HTR-8/SVneo (cell line): Measurements from ENCODE around the gene SEMA3C.
A peak's percentile ranks its signal among the peaks of the same experiment; 100 is the strongest.

Experiments used
- DNase-seq: peaks from one replicate; pipeline ENCODE4 v3.0.0; 2011; ENCODE audit warnings: low spot score, mixed read lengths; ENCODE audit not compliant: insufficient read length
- FAIRE-seq: peaks from 2 replicates; lab custom pipeline; 2011; peaks lifted over from hg19 to GRCh38; lab: Jason Lieb, UNC

The SEMA3C gene

DNA sequence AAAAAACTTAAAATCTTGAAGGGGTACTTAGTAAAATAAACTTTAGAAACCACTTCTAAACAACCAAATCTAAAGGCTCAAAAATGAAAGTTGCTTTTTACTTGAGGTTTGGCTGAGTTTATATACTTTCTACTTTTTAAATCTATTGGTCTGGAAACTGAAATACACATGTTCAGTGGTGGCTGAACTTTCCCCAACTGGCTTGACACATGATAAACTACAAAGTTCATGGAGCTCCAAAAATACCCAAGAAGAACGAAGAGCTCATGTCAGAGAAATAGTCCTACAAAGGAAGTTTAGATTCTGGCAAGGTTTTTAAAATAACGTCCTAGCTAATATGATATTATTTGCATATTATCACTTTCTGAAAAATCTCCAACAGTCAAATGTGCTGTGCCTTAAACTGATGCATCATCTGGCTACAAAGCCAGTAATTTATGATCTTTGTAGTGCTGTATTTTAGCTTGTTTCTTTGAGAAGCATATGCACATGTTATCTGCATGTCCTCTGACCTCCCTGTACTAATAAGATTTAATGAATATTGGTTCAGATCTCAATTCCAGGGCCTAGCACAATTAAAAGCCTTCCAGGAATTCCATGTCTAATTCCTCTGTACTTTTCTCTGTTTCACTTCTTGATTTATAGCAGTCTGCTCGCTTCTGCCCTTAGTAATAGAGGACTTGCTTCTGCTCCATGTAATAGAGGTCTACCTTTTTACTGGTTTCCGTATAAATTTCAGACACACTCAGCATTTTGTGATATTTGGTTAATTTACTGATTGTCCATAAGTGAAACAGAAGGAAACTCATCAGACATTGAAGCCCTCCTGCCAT, 28.2 kb downstream of the SEMA3C start:
- DNase-seq = no peak
- FAIRE-seq = no peak

DNA sequence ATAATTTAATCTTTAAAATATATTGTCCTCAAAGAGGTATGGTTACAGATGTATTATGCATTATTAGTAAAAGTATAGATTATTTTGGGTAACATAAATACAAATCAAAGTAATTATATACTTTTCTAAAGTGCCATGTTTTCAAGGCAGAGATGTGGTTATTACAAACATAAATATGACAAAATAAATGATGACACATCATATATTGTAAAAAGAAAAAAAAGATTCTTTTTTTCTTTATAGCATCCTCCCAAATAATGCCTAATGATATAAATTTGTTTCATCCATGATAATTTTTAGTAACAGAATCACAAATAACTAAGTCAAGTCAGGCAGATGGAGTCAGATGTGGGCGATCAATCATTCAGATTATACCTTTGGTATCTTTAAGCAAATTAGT, 29.3 kb downstream of the SEMA3C start:
- FAIRE-seq (no peak), DNase-seq (no peak)

DNA sequence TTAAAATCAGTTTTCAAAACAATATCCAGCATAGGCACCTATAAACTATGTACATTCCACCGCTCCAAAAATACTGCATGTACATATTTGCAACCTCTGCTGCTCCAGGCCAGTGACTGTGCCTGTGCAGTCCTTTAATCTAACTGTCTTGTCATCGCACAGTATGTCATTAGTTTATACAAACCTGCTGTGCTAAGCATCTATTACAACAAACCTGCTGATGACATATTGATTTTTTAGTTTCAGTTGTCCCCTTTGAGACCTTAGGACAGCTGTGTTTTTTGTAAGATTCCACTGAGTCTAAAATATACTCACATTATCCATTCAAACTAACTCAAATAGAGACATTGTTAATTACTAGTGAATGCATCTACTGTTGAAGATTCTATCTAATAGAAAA, 33.1 kb downstream of the SEMA3C start:
- FAIRE-seq = no peak
- DNase-seq = no peak

DNA sequence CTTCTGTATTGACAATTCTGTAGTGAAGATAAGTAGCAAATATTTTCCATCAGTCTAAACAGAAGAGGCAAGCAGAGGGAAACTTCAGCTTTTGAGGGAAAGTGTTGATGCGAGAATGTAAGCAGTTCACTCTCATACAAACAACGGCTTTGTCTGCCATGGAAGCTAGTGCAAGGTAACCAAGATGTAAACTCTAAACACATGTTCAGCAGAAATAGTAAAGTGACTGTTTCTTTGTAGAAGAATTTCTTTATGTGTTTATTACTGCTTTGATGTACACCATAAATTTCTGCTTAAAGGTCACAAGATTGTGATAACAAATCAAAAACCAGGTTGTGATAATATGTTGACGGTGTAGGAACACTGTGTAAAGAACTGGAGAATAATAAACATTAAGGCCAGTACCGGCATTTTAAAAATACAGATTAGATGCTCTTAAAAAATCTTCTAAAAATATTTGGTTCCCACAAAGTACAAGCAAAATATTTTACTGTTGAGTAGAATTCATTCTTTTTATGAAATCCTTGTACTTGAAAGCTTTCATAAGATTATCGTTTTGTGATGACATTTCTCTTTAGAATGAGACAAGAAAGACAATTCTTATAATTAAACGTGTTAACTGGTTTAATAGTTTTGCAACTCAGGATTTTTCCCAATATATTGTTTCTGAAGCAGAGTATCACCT, 34.2 kb downstream of the SEMA3C start:
- DNase-seq (no peak), FAIRE-seq (no peak)

DNA sequence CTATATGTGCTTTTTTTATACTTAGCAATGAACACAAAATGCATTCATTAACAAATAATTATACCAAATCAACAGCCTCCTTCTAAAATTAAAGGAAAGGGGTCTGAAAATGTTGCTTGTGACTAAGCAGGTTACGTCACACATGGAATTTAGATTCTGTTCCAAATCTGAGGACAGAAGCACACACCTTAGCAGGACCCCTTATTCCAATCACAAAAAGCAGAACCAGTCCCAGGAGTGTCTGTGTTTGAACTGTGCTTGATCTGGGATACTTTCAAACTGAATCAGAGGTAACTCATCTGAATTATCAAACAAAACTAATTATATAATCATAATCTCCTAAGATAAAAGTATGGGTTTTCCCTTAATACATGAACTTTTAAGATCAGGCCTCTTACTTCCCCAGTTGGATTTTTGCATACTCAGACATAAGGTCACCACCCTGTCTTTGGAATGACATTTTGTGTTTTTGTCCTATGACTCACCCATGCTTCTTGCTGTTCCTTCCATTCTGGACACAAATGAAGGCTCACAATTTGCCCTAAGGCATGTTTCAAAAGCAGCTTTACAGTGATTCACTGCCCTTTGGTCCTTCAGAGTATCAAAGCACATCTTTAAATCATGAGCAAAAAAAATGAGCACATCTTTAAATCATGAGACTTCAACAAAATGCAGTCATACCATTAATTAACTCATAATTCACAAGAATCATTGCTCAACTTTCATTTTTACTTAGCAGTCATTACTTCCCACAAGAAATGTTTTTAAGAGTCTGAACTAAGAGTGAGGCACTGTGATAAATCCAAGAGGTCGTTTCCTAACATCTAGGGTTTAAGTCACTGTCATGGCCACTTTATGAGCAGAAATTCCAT, 35.5 kb downstream of the SEMA3C start:
- DNase-seq (peak; percentile 63), FAIRE-seq (no peak)

DNA sequence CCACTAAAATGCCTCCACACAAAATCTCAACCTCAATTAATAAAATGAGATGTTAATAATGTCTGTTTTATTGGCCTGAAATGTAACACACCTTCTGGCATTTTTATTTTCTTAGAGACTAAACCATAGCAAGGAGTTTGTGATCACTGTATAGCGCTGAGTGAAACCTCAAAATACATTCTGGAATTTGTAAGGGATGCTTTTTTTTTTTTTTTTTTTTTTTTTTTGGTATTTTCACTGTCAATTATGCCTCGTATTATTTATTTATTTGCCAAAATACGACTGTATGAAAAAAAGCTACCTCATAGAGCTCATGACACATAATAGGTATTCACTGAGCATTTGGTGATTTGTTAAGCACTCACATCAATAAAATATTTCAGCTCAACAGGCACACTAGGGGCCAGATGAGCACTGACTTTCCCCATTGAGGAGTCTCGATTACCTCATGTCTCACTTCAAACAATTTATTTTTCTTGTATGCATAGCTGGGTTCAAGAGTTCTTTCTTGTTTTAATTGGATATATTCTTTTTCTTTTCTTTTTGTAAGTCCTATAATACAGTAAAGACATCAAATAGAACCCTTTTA, 36.5 kb downstream of the SEMA3C start:
- FAIRE-seq (no peak), DNase-seq (no peak)

DNA sequence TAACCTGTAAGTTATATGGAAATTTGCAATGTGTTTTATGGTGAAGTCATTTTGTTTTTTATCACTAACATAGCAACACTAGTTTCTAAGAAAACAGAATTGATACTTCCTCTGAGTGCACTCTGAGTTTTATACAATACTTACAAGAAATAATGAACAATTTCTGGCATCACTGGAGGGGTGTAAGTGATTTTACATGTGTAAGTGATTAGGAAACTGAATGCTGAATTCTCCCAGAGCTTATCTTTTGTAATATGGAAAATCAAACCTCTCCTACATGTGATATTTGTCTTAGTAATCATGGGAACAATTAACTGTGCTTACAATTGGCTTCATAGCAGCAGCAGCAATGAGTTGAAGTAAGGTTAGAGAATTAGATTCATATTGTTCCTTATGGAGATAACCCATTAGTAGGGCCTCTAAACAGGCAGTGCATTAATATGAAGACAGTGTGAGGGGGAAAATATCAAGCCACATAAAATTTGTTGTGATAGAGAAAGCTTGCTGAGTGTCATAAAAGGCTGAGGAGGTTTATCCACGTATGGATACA, 37.4 kb downstream of the SEMA3C start:
- no peak for DNase-seq
- no peak for FAIRE-seq

DNA sequence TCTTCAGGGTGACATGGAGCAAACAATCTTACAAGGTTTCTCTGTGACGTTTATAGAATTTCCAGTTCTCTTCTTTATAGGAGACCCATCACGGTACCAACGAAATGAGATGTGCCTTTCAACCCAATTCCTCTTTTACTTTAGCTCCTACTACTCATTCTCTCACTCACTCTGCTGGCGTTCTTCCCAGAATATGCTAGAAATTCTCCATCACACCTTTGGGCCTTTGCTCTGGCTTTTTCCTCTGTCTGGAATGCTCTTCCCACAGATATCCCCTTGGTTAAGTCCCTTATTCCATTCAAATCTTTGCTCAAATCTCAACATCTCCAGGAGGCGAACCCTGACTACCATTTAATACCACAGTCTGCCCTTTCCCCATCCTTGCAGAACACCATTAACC, 39.0 kb downstream of the SEMA3C start:
- no peak for FAIRE-seq

DNA sequence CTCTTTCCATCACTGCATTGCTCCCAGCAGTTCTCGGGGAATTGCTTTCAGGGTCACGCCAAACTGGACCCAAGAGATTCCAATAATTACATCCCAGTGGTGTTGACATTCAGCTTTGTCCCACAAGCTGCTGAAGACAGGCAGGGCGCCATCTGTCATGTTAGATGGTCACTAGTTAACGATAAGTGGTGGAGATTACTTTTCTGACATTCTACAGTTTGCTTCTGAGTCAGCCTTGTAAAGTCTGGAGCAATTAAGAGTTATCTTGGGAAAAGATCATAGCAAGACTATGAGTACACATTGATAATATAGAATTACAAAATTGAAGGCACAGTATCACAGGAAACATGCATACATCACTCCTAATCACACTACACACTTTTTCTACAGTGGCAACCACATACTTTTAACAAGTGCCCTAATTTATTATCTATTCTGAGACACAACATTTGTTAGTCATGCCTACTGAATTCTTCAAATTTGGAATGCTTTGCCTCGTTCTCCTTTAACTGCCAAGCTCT, 41.9 kb downstream of the SEMA3C start:
- FAIRE-seq (peak; percentile 28), DNase-seq (peak; percentile 35)

More for the DNA sequence above, 39.0 kb downstream of the SEMA3C start:
- DNase-seq = no peak

DNA sequence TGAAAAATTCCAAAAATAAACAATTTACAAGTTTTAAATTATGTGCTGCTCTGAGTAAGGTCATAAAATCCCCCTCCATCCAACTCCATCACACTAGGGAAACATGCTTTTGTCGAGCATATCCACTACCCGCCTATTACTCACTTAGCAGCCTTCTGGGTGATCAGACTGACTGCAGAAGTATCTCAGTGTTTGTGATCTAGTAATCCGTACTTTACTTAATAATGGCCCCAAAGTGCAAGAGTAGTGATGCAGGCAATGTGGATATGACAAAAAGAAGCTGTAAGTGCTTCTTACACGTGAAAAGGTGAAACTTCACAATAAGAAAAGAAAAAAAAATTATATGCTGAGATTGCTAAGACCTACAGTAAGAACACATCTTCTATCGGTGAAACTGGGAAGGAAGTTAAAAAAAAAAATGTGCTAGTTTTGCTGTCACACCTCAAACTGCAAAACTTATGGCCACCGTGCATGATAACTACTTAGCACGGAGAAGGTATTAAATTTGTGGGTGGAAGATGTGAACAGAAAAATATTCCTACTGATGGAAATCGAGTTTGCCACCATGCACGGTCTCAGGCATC, 43.2 kb downstream of the SEMA3C start:
- no peak for FAIRE-seq
- no peak for DNase-seq

DNA sequence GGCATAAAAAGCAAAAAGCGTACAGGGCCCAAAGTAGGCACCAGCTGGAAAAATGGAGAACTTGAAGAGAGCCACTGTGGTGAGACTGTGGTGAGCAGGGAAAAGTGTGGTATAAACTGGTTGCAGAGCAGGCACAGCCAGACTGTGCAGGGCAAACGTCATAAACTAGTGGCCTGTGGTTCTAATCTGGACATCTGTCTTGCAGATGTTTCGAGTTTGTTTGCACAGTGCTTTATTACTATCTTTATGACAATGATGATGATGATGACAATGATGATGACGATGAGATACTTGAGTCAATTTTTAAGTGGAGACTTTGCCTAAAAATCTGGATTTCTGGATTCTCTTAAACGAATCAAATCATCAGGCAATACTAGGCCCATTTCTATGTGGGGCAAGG, 45.7 kb downstream of the SEMA3C start:
- DNase-seq = no peak
- FAIRE-seq = no peak

DNA sequence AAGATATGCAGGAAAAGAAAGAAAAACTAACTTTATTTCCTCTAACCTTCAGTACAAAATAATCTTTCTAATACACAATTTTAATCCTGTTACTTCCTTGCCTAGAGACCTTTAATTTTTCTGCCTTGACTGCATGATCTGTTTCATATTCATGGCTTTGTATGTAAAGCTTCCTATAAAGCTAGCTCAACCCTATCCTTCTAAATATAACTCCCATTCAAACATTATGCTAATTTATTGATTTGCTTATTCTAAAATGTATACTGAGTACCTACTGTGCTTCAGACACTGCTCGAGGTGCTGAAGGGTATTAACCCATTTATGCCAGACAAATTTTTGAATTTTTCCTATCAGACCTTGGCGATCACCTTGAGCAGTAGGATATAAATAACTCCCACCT, 47.6 kb downstream of the SEMA3C start:
- DNase-seq (no peak), FAIRE-seq (no peak)

DNA sequence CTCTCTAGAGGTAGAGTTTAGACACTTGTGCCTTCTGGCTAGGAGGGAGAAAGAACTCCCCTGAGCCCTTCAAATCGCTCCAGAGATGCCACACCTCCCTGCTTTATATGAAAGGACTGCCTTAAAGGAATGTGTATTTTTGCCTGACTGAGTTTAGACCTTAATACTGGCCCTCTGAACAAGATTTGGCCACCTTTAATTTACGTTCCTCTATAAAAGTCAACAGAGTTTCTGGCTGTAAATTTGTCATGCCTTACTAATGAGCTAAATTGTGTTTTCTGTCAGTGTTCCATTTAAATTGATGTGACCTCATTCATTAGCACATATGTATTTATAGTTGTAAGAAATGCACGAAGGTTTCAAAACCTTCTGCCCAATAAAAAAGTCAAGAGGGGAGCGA, 48.0 kb downstream of the SEMA3C start:
- FAIRE-seq = no peak
- DNase-seq = no peak

DNA sequence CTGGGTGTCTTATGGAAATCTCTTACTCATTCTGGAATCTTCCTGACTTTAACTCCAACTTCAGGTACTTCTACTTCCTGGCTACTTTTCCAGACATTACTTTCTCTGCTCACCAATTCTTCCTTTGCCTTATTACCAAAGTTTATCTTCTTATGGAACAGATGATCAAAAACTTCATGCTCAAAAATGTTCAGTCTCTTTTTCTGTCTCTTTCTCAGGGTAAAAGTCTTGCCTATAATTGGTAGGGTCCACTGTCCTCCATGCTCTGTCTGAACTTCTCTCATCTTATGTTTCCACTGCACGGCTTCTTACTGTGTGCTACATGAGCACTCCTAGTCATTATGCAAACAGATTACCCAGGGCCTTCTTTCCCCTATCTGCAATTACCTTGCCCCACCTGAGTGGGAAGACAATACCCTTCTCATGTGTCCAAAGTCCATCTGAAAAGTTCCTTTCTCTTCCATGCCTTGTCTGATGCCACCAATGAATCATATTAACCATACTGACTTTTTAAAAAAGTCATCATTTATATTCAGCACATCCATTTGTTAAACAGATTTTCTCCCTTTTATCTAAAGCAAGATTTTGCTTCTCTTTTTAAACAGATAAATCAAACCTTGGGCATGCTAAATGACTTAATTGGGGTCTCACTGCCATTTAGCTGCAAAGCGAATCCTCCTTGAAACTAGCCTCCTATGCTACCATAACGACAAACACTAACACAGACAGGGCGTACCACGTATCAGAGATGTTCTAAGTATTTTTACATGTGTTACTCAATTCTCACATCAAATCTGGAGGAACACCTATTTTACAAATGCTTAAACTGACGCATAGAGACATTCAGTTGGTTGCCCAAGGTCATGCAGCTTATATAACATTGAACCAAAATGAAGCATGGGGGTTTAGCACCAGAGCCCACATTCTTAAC, 48.8 kb downstream of the SEMA3C start:
- FAIRE-seq (no peak), DNase-seq (no peak)

DNA sequence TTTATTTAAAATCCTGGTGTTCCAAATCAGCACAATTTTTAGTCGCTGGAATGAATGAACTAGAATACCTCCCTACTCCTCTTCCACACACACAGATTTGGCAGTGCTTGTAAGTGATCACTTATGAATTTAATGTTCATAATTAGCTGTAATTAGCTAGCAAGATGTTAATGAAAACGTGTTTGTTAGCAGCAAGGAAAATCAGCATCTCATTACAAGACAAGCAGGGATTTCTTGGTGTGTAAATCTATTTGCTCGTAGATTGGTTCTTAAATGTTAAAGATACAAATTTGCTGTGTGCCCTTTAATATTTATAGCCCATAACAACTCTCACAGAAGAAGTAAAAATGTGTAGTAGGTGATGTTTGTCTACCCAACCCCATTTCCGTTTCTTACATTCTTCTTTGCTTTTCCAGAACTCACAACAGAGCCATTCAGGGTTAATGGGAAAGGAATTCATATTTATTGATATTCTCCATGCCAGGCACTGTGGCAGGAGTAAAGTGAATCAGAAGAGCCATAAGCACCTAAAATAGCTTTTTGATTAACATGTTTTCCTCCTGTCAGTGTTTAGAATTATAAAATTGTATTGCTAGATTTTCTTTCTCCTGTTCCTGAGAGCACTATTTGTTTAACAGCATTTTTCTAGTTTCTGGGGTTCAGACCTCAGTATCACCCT, 49.6 kb downstream of the SEMA3C start:
- DNase-seq (no peak), FAIRE-seq (no peak)

DNA sequence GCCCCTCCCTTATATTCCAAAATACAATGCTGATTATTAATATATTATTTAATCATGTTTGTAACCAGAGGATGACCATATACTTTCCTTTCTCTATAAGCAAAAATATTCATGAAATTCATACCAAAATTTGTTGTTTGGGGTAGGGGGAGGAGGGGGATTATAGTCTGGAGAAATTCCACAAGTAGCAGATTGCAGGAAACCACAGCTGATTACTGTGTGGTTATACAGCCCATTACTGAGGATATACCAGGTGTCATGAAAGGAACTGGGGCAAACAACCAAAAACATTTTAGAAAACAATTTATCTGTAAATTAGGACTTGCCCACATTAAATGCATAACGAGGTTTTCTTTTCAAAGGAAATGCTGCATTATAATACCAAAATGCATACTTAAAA, 50.3 kb downstream of the SEMA3C start:
- no peak for FAIRE-seq

DNA sequence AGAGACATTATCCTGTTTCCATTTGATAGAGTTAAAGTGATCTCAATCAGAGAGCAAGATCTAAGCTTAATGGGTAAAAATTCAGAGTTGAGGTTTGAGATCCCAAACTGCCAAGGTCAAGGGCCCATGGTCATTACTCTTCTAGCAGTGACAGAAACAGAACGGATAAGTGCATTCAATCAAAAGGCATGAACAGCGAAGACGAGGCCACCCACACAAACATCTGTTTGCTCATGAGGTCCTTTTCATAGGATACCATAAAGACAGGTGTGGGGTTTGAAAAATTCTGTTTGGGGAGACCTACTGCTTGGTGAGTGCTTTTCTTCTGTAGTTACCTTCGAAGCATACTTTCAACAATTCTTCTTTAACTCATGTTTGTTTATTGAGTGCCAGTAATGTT, 58.3 kb downstream of the SEMA3C start:
- DNase-seq = no peak
- FAIRE-seq = no peak

More for the DNA sequence above, 50.3 kb downstream of the SEMA3C start:
- DNase-seq = no peak
